A549 treated with CpdA at 1 μM for 4 hours (cell line): Measurements from ENCODE around the gene SCGB1A1. TPM values are rescaled to one million over a fixed set of nuclear protein-coding genes. Genes with fewer than 3 reads are reported as not detected.

Source experiments
- total RNA-seq: library from RNA; stranded (reverse); fragments of 200-300 nt; extraction: Qiagen RNA extraction; gene quantifications from 5 replicates; pipeline ENCODE4 v1.2.3, GENCODE V29; 2022; ENCODE audit warnings: low read depth

SCGB1A1 gene
- not detected in 5 replicates for total RNA-seq

GRCh38 chr11:62418733-62419132, at the start of gene SCGB1A1:
Gene SCGB1A1 (plus strand): TSS chr11:62419033. CDS start chr11:62419096, 63 bp downstream.

Other genes with a start within 250 kb of the SCGB1A1 start
- gene SCGB1D1, start 228.8 kb upstream of the SCGB1A1 start, total RNA-seq = not detected in 5 replicates
- not detected in 5 replicates for gene SCGB2A1, start 210.4 kb upstream of the SCGB1A1 start, total RNA-seq
- not detected in 5 replicates for gene SCGB1D2, start 176.8 kb upstream of the SCGB1A1 start, total RNA-seq
- not detected in 5 replicates for gene SCGB2A2, start 148.9 kb upstream of the SCGB1A1 start, total RNA-seq
- not detected in 5 replicates for gene SCGB1D4, start 120.0 kb upstream of the SCGB1A1 start, total RNA-seq
- 10.1 to 16.0 TPM (median 12.6 TPM) in 5 replicates for gene ASRGL1, start 81.6 kb upstream of the SCGB1A1 start, total RNA-seq
- gene AHNAK, start 127.8 kb downstream of the SCGB1A1 start, total RNA-seq = 153 to 206 TPM (median 176 TPM) in 5 replicates
- 1,810 to 2,054 TPM (median 1,998 TPM) in 5 replicates for gene EEF1G, start 154.9 kb downstream of the SCGB1A1 start, total RNA-seq
- gene TUT1, start 172.5 kb downstream of the SCGB1A1 start, total RNA-seq = 12.6 to 16.4 TPM (median 14.7 TPM) in 5 replicates
- 85.5 to 90.4 TPM (median 87.7 TPM) in 5 replicates for gene MTA2, start 182.8 kb downstream of the SCGB1A1 start, total RNA-seq
- gene EML3, start 193.7 kb downstream of the SCGB1A1 start, total RNA-seq = 17.7 to 28.3 TPM (median 25.4 TPM) in 5 replicates
- 2.2 to 4.7 TPM (median 4.0 TPM) in 5 replicates for gene ROM1, start 194.2 kb downstream of the SCGB1A1 start, total RNA-seq
- gene B3GAT3, start 203.0 kb downstream of the SCGB1A1 start, total RNA-seq = 43.0 to 56.7 TPM (median 55.6 TPM) in 5 replicates
- gene GANAB, start 227.6 kb downstream of the SCGB1A1 start, total RNA-seq = 243 to 281 TPM (median 269 TPM) in 5 replicates
- 16.8 to 22.4 TPM (median 21.8 TPM) in 5 replicates for gene INTS5, start 234.3 kb downstream of the SCGB1A1 start, total RNA-seq
- gene C11orf98, start 246.2 kb downstream of the SCGB1A1 start, total RNA-seq = 136 to 160 TPM (median 145 TPM) in 5 replicates
- 11.7 to 17.3 TPM (median 13.5 TPM) in 5 replicates for gene CSKMT, start 246.3 kb downstream of the SCGB1A1 start, total RNA-seq